Ramos (cell line): ENCODE measurements around the gene MYG1.

Experiments used
- in situ Hi-C: fragments of 300-500 bp; cut with MboI; formaldehyde crosslinking; loops from one replicate; pipeline ENCODE4 v1.14.3; 2022; ENCODE audit warnings: low sequenced_read_pairs; ENCODE audit not compliant: unreplicated experiment

Gene MYG1

GRCh38 chr12:53299454-53300180 is at the start of gene MYG1:
TSS of gene MYG1 (plus strand) at chr12:53299695. CDS start at chr12:53299738, 43 bp downstream.
- in situ Hi-C loops = no loop called here

DNA sequence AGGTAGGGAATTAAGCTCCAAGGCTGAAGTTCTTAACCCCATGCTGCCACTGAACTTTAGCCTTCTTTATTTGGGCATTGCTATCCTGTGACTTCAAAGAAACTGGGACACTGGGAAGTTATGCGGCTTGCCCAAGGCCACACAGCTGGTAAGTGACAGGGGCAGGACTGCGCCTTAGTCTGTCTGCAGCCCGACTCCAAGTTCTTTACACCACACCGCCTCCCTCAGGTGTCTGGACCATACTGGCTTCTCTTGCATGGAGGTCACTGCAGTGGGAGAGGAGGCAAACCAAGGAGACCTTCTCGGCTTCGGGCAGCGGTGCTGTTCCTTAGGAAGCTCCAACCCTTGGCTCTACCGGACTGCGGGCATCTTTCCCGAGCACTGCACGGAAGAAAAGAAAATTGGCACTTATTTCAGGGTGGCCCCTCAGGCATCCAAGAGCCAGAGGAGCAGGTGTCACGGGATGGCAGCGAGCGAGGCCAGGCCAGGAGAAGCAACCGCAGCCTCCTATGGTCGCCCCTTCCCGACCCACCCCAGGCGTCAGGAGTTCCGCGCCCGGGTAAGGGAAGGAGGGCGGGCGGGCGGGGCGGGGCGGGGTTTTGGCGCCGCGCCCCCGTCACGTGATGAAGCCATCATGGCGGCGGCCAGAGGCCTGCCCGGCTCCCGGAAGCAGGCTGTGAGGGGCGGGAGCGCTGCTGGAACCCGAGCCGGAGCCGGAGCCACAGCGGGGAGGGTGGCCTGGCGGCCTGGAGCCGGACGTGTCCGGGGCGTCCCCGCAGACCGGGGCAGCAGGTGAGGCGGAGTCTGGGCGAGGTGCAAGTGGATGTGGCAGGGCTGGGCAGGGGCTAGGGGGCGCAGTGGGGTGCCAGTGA is 47.8 kb upstream of the MYG1 start:
- in situ Hi-C loops = no loop called here

- in situ Hi-C loops = no loop called here
These were observed 47.1 kb upstream of the MYG1 start for GRCh38 chr12:53252349-53252916.

DNA sequence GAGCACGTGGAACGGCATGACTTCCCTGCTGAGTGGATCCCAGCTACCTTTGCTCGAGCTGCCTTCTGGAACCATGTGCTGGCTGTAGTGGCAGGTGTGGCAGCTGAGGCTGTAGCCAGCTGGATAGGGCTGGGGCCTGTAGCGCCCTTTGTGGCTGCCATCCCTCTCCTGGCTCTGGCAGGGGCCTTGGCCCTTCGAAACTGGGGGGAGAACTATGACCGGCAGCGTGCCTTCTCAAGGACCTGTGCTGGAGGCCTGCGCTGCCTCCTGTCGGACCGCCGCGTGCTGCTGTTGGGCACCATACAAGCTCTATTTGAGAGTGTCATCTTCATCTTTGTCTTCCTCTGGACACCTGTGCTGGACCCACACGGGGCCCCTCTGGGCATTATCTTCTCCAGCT is 46.2 kb upstream of the MYG1 start:
- in situ Hi-C loops = no loop called here

DNA sequence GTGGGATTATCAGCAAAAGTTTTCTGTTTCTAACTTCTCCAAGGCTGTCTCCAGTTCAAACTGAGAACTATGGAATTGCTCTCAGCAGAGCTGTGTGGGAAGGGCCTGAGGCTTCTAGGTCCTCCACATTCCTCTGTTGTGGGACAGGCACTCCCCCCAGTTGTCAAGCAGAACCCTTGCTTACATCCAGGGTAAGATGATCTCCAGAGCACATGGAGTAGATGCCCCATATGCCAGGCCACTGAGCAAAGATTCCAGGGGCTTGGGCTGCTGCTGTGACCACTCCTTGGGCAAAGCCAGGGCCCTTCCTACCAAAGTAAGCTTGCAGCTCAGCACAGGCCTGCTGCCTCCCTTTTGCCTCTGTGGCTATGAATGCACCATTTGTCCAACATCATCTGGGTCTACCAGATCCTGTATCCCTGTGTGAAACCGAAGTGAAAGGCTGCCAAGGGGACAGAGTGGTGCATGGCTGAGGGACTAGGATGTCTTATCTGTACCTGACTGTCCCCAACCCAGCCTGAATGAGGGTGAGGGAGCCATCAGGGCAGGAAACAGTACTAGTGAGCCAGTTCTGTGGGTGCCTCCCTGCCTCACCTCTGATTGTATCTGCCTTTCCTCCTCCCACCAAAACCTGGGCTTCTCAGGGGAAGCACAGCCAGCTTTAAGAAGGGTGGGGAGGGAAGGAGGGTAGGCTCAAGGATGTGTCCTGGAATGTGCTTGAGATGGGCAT is 44.5 kb upstream of the MYG1 start:
- in situ Hi-C loops = no loop called here

GRCh38 chr12:53255996-53256395 is 43.5 kb upstream of the MYG1 start:
- in situ Hi-C loops = no loop called here

- in situ Hi-C loops = no loop called here
These were observed 40.7 kb upstream of the MYG1 start for GRCh38 chr12:53258541-53259539.

DNA sequence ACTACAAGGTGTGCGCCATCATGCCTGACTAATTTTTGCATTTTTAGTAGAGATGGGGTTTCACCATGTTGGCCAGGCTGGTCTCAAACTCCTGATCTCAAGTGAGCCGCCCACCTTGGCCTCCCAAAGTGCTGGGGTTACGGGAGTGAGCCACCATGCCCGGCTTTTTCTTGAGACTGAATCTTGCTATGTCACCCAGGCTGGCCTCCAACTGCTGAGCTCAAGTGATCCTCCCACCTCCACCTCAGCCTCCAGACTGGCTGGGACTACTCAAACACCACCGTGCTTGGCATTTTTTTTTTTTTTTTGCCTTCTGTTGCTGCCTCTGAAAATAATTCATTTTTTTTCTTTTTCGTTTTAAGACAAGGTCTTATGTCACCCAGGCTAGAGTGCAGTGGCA is 39.6 kb upstream of the MYG1 start:
- in situ Hi-C loops = loop anchor here (10.0 kb wide), 1 partner anchor 45 kb away; no protein-coding TSS in a partner anchor

DNA sequence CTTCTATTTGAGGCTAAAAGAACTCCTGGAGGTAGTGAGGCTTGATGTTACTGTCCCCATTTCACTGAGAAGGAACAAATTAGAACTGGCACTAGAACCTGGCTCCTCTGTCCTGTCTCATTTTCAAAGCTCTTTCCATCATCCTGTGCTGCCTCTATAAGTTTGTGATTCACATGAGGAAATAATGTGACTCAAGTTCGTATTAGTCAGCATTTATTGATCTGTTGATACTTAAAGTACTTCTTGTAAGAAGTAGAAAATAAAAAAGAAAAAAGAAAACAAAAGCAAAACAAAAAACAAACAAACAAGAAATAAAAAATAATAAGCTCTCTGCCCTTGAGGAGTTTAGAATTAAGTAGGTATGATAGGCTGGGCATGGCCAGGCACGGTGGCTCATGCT is 33.7 kb upstream of the MYG1 start:
- in situ Hi-C loops = loop anchor here (10.0 kb wide), 1 partner anchor 51 kb away; no protein-coding TSS in a partner anchor

DNA sequence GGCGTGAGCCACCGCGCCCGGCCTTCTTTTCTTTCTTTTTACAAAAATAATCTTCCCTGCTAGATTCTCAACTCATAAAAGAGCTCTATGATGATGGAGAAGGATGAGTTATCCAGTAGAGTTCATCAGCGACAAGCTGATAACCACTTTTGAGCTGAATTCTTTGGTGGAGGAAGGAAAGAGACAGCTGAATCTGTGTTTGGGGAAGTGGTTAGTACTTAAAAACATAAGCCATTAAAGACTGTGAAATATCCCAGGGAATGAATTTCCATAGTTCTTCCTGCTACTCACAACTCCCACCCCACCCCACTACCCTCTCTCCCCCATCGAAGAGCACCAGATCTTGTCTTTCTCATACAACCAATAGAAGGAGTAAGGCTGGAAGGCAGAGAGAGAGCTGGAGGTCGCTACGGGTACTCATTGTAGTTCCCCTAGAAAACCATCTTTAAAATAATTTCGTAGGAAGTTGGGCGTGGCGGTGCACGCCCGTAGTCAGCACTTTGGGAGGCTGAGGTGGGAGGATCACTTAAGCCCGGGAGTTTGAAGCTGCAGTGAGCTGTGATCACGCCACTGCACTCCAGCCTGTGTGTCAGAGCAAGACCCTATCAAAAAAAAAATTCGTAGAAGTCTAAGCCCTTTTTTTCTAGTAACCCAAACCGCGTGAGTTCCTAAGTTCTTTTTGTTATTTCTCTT is 32.0 kb upstream of the MYG1 start:
- in situ Hi-C loops = loop anchor here (10.0 kb wide), 1 partner anchor 53 kb away; no protein-coding TSS in a partner anchor

DNA sequence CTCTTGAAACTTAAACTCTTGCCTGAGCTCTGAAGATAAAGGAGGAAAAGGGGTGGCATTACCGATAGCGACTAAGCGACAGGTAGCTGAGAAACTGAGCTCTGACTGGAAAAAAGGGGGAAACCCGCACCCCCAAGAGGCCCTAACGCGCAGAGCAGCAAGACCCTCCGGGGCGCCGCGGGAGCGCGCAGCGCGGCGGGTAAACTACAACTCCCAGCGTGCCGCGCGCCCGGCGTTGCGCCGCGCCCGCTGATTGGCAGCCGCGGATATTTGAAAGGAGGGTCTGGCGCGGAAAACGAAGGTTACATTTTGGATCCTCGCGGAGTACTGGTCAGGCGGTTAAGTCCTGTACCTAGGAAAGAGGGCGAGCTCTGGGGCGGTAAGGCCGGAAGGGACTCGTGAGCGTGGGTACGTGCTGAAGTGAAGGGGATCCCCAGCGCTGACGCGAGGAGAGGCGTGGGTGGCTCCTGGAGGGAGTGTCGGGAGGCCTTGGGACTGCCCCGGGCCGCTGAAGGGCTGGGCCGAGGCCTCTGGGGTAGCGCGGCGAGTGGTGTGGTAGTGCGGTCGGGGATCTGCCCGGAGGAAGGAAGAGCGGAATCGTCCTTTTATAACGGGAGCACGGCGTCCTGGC is 31.4 kb upstream of the MYG1 start, which contains the start of gene ESPL1:
Gene ESPL1, plus strand, starts transcription at position 301 of the 631 bp plus-strand sequence. CDS start 468 bp downstream, outside the sequence.
- in situ Hi-C loops = loop anchor here (10.0 kb wide), 1 partner anchor 53 kb away; no protein-coding TSS in a partner anchor

- in situ Hi-C loops = loop anchor here (10.0 kb wide), 1 partner anchor 54 kb away; no protein-coding TSS in a partner anchor
These were observed 30.6 kb upstream of the MYG1 start for GRCh38 chr12:53268630-53269562.

DNA sequence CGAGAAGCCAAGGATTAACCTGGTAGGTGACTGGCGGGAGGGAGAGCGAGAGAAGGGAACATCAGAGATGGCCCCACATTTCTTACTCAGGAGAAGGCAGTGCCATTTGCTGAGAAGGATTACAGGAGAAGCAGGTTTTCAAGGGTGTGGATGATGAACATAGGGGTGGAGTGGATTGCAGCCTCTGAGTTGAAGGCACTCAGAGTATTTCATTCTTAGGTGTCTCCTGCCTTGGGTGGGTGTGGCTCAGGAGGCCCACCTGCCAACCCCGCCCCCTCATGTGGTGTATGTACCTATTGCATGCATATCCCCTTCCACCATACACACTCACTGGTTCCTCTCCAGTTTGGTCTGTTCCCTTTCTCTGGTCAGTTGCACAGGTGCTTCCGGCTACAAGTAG is 25.1 kb upstream of the MYG1 start:
- in situ Hi-C loops = no loop called here

GRCh38 chr12:53276511-53276910 is 23.0 kb upstream of the MYG1 start:
- in situ Hi-C loops = no loop called here

DNA sequence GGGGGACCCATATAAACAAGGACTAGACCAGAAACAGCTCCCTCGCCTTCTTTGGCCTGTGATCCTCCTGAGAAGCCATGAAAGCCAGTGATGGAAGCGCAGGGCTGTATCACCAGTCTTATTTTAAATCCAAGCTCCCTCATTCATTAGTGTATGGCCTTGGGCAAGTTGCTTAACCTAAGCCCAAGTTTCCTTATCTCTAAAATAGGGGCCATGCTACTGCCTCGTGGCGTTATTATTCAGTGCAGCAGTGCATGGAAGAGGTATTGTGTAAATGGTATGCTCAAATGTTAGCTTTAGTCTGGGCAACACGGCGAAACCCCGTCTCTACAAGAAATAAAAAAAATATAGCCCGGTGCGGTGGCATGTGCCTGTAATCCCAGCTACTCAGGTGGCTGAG is 21.5 kb upstream of the MYG1 start:
- in situ Hi-C loops = no loop called here

DNA sequence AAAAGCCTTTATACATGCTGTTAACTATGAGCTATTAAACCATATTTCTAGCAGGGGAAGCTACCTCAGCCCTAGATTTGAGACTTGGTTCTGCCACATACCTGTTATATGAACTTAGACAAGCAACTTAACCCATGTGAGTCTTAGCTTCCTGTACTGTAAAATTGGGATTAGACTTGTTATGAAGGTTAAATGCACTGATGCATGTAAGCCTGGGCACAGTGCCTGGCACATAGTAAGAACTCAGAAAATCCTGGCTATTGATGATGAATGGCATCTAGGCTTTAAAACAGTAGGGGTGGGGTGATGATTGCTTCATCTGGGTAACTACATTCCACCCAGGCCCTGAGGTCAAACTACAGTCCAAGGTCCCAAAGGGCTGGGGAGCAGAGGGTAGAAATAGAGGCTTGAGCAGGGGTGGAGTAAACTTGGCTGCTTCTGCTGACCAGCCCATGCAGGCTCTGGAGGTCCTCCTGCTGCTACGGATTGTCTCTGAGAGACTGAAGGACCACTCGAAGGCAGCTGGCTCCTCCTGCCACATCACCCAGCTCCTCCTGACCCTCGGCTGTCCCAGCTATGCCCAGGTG is 20.1 kb upstream of the MYG1 start:
- in situ Hi-C loops = no loop called here
